Neuronal stem cell (in vitro differentiated cells): ENCODE measurements around the gene ARHGAP28.

Experiments
- DNase-seq: peaks from one replicate; pipeline ENCODE4 v3.0.0-alpha.2; 2013; ENCODE audit warnings: low spot score
- H2AFZ ChIP-seq: one replicate; pipeline ENCODE4 v1.6.1; 2013; ENCODE audit warnings: mild to moderate bottlenecking, low read length, inconsistent platforms
- H2AK5ac ChIP-seq: 2 replicates; pipeline ENCODE4 v1.6.1; 2013; ENCODE audit warnings: low read depth, mild to moderate bottlenecking, inconsistent platforms, low read length, moderate library complexity, mixed read lengths
- H2BK120ac ChIP-seq: 2 replicates; pipeline ENCODE4 v1.6.1; 2013; ENCODE audit warnings: low read depth, mild to moderate bottlenecking, inconsistent platforms, low read length, moderate library complexity, mixed read lengths
- H2BK12ac ChIP-seq: one replicate; pipeline ENCODE4 v1.6.1; 2013; ENCODE audit warnings: low read length, inconsistent platforms
- H2BK15ac ChIP-seq: 2 replicates; pipeline ENCODE4 v1.6.1; 2013; ENCODE audit warnings: mild to moderate bottlenecking, low read length, inconsistent platforms, mixed read lengths
- H2BK5ac ChIP-seq: one replicate; pipeline ENCODE4 v1.6.1; 2013; ENCODE audit warnings: inconsistent platforms, mild to moderate bottlenecking, low read length, moderate library complexity
- H3K14ac ChIP-seq: one replicate; pipeline ENCODE4 v1.6.1; 2013; ENCODE audit warnings: low read length, inconsistent platforms
- H3K18ac ChIP-seq: 2 replicates; pipeline ENCODE4 v1.6.1; 2013; ENCODE audit warnings: low read length, inconsistent platforms
- H3K23ac ChIP-seq: 2 replicates; pipeline ENCODE4 v1.6.1; 2013; ENCODE audit warnings: low read depth, mild to moderate bottlenecking, mixed read lengths, low read length, inconsistent platforms; ENCODE audit not compliant: poor library complexity
- H3K27ac ChIP-seq: replicated peaks from 3 replicates; pipeline ENCODE4 v1.5.1; 2013; ENCODE audit warnings: low read length, inconsistent platforms
- H3K27me3 ChIP-seq, 3 experiments: 2 replicates each; pipeline ENCODE4 v1.6.1; 2013; ENCODE audit warnings: low read length in 3 of 3, mild to moderate bottlenecking in 2 of 3, inconsistent platforms in 1 of 3, low read depth in 1 of 3, mixed read lengths in 1 of 3, moderate library complexity in 1 of 3; ENCODE audit not compliant: control insufficient read depth in 3 of 3, insufficient read depth in 3 of 3
- H3K36me3 ChIP-seq, 2 donors: replicated peaks in 1 of 2; 2 replicates each; pipeline ENCODE4 v1.6.1; 2013; ENCODE audit warnings: low read length in 2 of 2; ENCODE audit not compliant: control insufficient read depth in 2 of 2, insufficient read depth in 2 of 2
- H3K4ac ChIP-seq: 2 replicates; pipeline ENCODE4 v1.6.1; 2013; ENCODE audit warnings: inconsistent platforms, mild to moderate bottlenecking, low read length, moderate library complexity
- H3K4me1 ChIP-seq, 2 donors: 1 replicate in 1 of 2; 2 replicates in 1 of 2; pipeline ENCODE4 v1.6.1; 2013; ENCODE audit warnings: low read length in 2 of 2, low read depth in 1 of 2; ENCODE audit not compliant: control insufficient read depth in 2 of 2, insufficient read depth in 1 of 2
- H3K4me2 ChIP-seq: one replicate; pipeline ENCODE4 v1.6.1; 2013; ENCODE audit warnings: mild to moderate bottlenecking, low read length, inconsistent platforms; ENCODE audit not compliant: insufficient read depth, poor library complexity, severe bottlenecking
- H3K4me3 ChIP-seq, 2 donors: 2 replicates each; pipeline ENCODE4 v1.5.1; 2013; ENCODE audit warnings: low read length in 2 of 2, mild to moderate bottlenecking in 2 of 2, inconsistent platforms in 1 of 2, moderate library complexity in 1 of 2
- H3K79me1 ChIP-seq: one replicate; pipeline ENCODE4 v1.6.1; 2013; ENCODE audit warnings: low read depth, mild to moderate bottlenecking, inconsistent platforms, low read length, moderate library complexity
- H3K9ac ChIP-seq: one replicate; pipeline ENCODE4 v1.6.1; 2013; ENCODE audit warnings: mild to moderate bottlenecking, low read depth, low read length, inconsistent platforms; ENCODE audit not compliant: poor library complexity
- H3K9me3 ChIP-seq, 2 donors: replicated peaks in 1 of 2; 2 replicates each; pipeline versions ENCODE3 to v1.6.1; 2013; ENCODE audit warnings: low read length in 2 of 2, mild to moderate bottlenecking in 2 of 2, inconsistent platforms in 1 of 2, low read depth in 1 of 2, mixed read lengths in 1 of 2, moderate library complexity in 1 of 2; ENCODE audit not compliant: control insufficient read depth in 2 of 2, insufficient read depth in 1 of 2
- H4K8ac ChIP-seq: one replicate; pipeline ENCODE4 v1.6.1; 2013; ENCODE audit warnings: low read depth, mild to moderate bottlenecking, inconsistent platforms, low read length, moderate library complexity
- H4K91ac ChIP-seq: one replicate; pipeline ENCODE4 v1.6.1; 2013; ENCODE audit warnings: low read length, low read depth, mild to moderate bottlenecking, inconsistent platforms; ENCODE audit not compliant: poor library complexity
- WGBS, 2 donors: extraction: QIAGEN DNeasy Blood & Tissue Kit; methylation state at CpG; one replicate each; pipeline ENCODE4 v1.1.7; 2013; ENCODE audit warnings: missing lambda C conversion rate in 2 of 2, mixed read lengths in 1 of 2; ENCODE audit not compliant: insufficient read length in 2 of 2, insufficient replicate concordance in 1 of 2; ENCODE audit errors: extremely low coverage in 2 of 2; 5-methylcytosine and 5-hydroxymethylcytosine counted together

The ARHGAP28 gene

GRCh38 chr18:6732952-6733351, 3.4 kb downstream of the ARHGAP28 start:
- Histone ChIP-seq H4K8ac (no peak overlapping the region), H3K18ac (no peak overlapping the region), H3K27ac (no peak overlapping the region), H3K79me1 (no peaks in the 10 kb centered on the region), H3K36me3 (no peaks in the 10 kb centered on the region), H3K14ac (no peak overlapping the region), H2BK120ac (no peak overlapping the region), H3K4me3 (no peak overlapping the region), H3K4me2 (no peak overlapping the region), H2BK12ac (no peak overlapping the region), H3K4ac (no peak overlapping the region), H3K9ac (no peak overlapping the region), H3K27me3 (no peaks in the 10 kb centered on the region), H3K9me3 (no peaks in the 10 kb centered on the region), H3K23ac (no peak overlapping the region), H4K91ac (no peak overlapping the region), H2AFZ (no peak overlapping the region), H2BK15ac (no peak overlapping the region), H2BK5ac (no peak overlapping the region), H2AK5ac (no peak overlapping the region), H3K4me1 (peaks cover 9 to 21% of the 10 kb centered on the region in 2 donors)
- DNase-seq: no peak
- WGBS, 2 donors: no CpG with 5 or more reads among the region's 2 CpGs

DNA sequence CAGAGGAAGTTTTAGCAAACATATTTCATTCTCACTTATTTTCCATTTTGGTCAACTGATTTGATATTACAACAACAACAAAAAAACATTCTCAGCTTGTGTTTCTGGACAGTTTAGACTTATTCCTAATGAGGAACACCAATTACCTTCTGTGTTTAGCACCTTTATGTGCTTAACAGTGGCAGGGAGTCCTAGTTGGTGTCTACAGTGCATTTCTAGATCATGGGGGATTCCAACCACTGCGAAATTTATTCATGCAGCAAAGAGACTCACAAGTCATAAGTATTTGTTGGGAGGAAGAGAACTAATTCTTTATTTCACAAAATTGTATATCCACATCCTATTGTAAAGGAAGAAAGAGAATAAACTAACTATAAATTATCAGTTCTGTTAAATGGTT, 4.2 kb downstream of the ARHGAP28 start:
- no peak overlapping the region for H2BK15ac ChIP-seq
- WGBS, 2 donors: no CpG with 5 or more reads among the region's 1 CpG

DNA sequence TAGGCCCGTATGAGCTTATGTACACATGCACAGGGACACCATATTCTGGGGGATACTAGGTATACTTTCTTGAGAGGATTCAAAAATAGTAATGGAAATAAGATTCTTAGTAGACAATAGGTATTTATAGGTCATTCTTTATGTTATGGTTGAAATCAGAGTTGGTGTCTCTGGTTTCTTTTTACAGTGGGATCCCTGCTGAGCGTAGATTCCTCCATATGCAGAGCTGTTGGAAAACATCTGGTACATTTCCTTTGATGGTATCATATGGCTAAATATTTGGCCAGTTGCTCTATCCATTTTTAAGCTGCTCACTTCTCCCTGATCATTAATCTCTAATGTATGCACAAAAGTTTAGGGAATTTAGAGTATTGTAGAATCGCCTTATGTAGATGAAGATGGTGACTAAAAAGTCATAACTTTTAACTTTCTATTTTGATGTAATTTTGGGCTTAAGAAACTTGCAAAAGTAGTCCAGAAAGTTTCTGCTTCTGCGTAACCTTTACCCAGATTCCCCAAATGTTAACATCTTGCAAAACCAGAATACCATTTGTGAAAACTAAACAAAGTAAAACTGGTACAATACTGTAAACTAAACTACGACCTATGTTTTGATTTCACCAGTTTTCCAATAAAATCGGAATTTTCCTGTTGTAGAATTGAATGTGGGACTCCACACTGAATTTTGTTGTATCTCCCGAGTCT, 5.4 kb downstream of the ARHGAP28 start:
- Histone ChIP-seq H4K8ac (no peak overlapping the region), H2BK120ac (no peak overlapping the region), H3K4me3 (no peak overlapping the region), H3K4ac (no peak overlapping the region), H2AFZ (no peak overlapping the region), H3K36me3 (no peaks in the 10 kb centered on the region), H2BK15ac (no peak overlapping the region), H4K91ac (no peak overlapping the region), H2AK5ac (no peak overlapping the region), H2BK12ac (no peak overlapping the region), H3K9ac (no peak overlapping the region), H3K18ac (no peak overlapping the region), H3K27me3 (no peaks in the 10 kb centered on the region), H3K9me3 (no peaks in the 10 kb centered on the region), H3K14ac (no peak overlapping the region), H3K79me1 (no peaks in the 10 kb centered on the region), H3K4me1 (peaks cover 6 to 28% of the 10 kb centered on the region in 2 donors), H3K23ac (no peak overlapping the region), H3K4me2 (no peak overlapping the region), H3K27ac (no peak overlapping the region), H2BK5ac (no peak overlapping the region)
- no peak for DNase-seq
- WGBS, 2 donors: no CpG with 5 or more reads among the region's 7 CpGs

More for the DNA sequence above, 4.2 kb downstream of the ARHGAP28 start:
- H4K91ac ChIP-seq: no peak overlapping the region
- H3K27me3 ChIP-seq: no peaks in the 10 kb centered on the region
- no peak overlapping the region for H3K4ac ChIP-seq
- H3K23ac ChIP-seq: no peak overlapping the region
- no peak overlapping the region for H3K4me3 ChIP-seq
- H3K27ac ChIP-seq: no peak overlapping the region
- no peak overlapping the region for H3K4me2 ChIP-seq
- H3K9ac ChIP-seq: no peak overlapping the region
- no peak overlapping the region for H2BK120ac ChIP-seq
- no peaks in the 10 kb centered on the region for H3K79me1 ChIP-seq
- H2BK12ac ChIP-seq: no peak overlapping the region
- H3K9me3 ChIP-seq: no peaks in the 10 kb centered on the region
- no peak overlapping the region for H2AFZ ChIP-seq
- no peak for DNase-seq
- no peak overlapping the region for H2BK5ac ChIP-seq
- no peak overlapping the region for H2AK5ac ChIP-seq
- no peak overlapping the region for H4K8ac ChIP-seq
- H3K14ac ChIP-seq: no peak overlapping the region
- no peaks in the 10 kb centered on the region for H3K36me3 ChIP-seq
- peaks cover 6 to 27% of the 10 kb centered on the region in 2 donors for H3K4me1 ChIP-seq
- H3K18ac ChIP-seq: no peak overlapping the region

- H3K27ac ChIP-seq: no peak overlapping the region
- H3K4me3 ChIP-seq: no peak overlapping the region
- no peaks in the 10 kb centered on the region for H3K79me1 ChIP-seq
- H3K18ac ChIP-seq: no peak overlapping the region
- H3K4me1 ChIP-seq: peaks cover 3 to 24% of the 10 kb centered on the region in 2 donors
- H2AK5ac ChIP-seq: no peak overlapping the region
- H4K91ac ChIP-seq: no peak overlapping the region
- H3K36me3 ChIP-seq: no peaks in the 10 kb centered on the region
- no peak overlapping the region for H2BK15ac ChIP-seq
- no peak overlapping the region for H3K23ac ChIP-seq
- no peak overlapping the region for H3K4ac ChIP-seq
- H3K4me2 ChIP-seq: no peak overlapping the region
- no peak overlapping the region for H2BK120ac ChIP-seq
- H2AFZ ChIP-seq: no peak overlapping the region
- H3K9me3 ChIP-seq: no peaks in the 10 kb centered on the region
- no peak for DNase-seq
- no peak overlapping the region for H3K14ac ChIP-seq
- no peak overlapping the region for H2BK5ac ChIP-seq
- no peak overlapping the region for H3K9ac ChIP-seq
- no peak overlapping the region for H2BK12ac ChIP-seq
- no peak overlapping the region for H4K8ac ChIP-seq
- H3K27me3 ChIP-seq: no peaks in the 10 kb centered on the region
These were observed 8.3 kb downstream of the ARHGAP28 start for GRCh38 chr18:6737833-6738232.
